Stimulated activated CD8-positive, alpha-beta memory T cell treated with anti-CD3 and anti-CD28 coated beads, Interleukin-7, amount 100 ng/mL, for 48 hours (primary cell): ENCODE measurements around the gene TNNI2.

Experiments used
- DNase-seq, 2 donors: peaks; one replicate each; pipeline ENCODE4 v3.0.0-alpha.2; 2020; ENCODE audit warnings: low read depth in 1 of 2; ENCODE audit errors: extremely low read depth in 1 of 2

Gene TNNI2

DNA sequence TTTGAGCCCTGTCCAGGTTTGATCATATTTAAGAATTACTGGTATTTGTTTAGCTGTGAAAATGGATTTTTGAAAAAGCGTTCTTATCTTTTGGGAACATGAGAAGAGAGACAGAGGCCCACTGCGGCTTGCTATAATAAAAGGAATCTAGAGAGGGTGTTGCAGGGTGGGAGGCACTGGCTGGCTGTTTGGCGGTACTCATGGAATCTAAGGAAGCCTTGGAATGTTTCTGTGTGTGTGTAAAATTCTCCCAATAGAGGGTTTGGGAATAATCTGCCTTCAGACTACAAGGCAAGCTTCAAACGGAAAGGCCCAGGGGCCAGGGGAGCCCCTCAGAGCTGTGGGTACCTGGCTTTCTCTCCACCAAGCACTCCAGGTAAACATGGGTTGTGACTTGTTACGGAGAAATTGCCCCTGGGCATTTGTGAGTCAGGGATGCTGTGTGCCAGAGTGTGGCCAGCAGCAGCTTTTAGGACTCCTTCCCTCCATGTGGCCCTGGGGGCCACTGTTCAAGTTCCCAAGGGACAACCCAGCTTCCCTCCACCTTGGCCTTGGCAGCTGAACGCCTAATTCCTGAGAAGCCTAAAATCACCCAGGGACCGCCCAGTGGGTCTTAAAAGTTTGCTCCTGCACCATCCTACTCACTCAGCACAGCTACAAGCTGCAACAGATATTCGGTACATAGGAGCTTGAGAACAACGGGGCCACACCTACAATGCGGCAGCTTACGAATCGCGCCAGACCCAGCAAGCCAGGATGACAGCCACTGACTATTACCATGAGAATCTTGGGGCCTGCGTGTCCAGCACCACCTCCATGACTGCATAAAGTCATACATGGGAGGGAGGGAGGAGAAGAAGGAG is 18.1 kb upstream of the TNNI2 start:
- no peak for DNase-seq

DNA sequence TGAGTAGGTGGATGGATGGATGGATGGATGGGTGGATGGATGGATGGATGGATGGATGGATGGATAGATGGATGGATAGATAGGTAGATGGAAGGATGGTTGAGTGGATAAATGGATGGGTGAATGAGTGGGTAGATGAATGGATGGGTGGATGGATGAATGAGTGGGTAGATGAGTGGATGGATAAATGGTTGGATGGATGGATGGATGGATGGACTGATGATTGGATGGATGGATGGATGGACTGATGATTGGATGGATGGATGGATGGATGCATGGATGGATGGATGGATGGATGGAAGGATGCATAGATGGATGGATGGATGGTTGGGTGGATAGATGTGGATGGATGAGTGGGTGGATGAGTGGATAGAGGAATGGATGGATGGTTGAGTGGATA is 17.2 kb upstream of the TNNI2 start:
- no peak for DNase-seq

DNA sequence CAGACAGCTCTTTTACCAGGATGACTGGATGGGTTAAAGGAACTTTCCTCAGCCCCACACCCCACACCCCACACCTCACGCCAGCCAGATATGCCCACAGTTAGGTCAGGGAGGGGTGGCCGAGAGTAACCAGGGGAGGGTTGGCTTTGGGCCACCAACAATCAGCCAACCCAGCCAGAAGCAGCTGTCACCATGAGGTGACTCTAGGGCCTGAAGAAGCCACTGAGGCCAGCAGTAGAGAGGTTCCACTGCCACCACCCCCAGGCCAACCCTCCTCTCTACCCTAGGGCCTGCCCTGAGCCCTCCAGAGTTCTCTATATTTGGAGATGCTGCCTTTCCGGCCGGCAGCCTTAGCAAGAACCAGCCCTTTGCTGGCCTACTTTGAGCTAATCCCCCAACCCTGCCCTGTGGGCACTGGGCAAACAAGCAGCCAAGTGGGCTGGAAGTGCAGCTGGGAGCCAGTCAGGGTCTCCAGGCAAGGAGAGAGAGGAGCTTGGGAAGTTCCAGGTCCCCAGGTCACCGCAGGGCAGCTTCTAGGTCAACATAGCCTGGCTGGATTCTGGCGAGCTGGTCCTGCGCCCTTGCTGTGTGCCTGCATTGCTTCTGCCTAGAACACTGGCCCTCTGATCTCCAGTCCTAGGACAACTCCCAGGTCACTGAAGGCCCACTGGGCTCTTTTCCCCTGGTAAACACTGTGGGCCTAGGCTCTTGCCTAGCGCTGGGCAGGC is 16.0 kb upstream of the TNNI2 start:
- DNase-seq: no peak

DNA sequence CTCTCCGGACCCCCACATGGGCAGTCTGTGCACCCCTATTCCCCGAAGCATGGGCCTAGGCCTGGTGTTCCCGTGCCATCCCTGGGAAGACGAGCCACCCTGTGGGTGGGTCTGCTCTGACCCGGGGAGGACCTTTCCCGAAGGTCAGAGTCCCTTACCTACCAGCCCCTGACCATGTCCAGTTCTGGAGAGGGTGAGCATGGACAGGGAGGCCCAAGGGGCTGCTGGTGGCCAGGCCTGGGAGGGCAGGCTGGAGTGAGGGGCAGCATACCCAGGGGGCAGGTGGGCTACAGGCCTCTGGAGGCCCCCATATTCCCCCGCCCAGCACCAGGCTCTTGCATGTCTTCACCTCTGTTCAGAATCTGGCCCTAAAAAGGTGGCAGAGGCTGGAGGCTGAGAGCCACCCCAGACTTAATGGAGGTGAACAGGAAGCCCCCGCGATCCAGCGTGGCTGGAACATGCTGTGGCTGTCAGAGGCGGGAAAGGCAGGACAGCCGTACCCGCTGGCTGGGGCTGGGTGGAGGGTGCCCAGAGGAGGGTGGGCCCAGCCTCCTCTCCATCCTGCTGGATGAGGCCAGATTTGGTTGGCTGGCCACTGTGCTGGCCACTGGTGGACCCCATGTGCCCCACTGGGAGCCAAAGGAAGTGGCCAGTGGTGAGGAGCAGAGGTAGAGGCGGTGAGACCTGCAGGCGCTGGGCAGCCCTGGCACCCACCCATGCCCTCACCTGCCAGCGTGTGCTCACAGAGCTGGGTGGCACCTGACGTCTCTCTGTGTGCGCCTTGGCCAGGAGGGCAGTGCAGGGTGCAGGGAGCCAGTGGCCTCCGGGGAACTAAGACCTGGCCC is 15.2 kb upstream of the TNNI2 start:
- no peak for DNase-seq

DNA sequence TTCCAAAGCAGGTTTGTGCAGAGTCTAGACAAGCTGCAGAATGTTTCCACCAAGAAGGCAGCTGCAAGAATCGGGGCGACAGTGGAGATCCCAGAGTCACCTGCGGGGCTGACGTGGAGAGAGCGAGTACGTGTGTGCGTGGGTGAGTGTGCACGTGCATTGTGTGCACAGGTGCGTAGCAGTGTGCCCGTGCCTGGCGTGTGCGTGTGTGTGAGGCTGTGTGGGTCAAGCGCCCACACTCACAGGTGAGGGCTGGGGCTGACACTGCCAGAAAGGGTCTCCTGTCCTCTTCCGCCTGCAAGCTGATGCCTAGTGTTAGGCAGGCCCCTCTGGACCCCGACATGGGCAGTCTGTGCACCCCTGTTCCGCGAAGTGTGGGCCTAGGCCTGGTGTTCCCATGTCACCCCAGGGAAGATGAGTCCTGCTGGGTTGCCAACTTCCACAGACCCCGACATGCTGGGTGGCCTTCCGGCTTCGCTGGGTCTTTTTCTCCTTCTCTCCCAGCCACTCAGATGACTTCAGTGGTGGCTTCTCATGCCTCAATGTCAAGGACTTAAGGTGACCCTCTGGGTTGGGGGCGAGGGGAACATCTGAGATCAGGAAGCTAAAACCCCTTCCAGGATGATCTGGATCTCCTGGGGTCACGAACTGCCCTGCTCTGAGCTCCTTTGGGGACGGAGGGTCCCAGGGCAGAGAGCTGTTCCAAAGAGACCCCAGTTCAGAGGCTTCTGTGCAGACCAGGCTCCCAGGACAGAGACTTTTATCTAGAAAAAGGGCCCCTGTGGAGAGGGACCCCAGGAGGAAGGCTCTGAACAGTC is 14.4 kb upstream of the TNNI2 start:
- DNase-seq: no peak

DNA sequence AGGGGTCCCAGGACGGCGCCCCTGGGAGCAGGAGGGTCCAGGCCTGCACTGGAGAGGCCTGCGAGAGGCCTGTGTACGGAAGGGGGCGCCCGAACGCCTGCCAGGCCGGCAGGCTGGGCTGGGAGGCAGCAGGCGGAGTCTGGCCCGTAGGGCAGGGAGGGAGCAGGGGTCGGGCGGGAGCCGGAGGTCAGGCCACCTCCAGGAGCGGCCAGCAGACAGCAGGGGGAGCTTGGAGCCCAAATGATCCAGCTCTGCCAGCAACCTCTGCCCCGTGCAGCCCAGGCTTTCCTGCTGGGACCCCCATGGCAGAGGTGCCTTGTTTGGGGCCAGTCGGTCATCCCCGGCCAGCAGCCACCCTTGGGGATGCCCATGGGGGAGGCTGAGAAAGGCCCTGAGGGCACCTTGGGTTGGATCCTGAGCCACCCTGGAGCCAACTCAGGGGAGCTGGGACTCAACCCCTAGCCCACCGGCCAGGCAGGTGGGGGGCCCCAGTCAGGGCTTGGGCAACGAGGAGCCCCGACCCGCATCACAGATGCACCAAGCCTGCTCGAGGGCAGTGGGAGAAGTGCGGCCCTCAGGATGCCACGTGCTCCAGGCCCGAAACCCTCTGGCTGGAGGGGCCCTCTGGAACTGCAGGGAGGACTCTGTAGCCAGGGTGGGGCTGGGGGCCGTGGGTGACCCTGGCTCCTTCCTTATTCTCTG is 13.6 kb upstream of the TNNI2 start:
- DNase-seq: no peak

DNA sequence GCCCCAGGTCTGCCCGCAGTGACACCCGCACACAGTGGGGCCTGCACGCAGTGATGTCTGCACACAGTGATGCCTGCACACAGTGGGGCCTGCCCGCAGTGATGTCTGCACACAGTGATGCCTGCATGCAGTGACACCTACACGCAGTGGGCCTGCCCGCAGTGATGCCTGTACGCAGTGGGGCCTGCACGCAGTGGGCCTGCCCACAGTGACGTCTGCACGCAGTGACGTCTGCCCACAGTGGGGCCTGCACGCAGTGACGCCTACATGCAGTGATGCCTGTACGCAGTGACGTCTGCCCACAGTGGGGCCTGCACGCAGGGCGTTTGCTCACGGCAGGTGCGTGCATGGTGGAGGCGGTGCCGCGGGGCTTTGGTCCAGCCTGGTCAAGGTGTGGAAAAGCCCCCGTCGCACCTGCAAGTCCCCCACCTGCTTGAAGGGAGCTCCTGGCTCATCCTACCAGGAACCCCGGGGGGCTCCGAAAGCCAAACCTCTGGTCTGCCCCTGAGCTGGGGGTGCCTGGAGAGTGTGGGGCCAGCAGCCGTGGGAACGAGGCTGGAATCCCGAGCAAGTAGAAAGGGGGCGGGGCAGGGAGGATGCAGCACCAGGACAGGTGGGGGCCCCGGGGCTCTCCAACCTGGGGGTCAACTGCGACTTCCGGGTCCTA is 12.9 kb upstream of the TNNI2 start:
- DNase-seq: no peak

DNA sequence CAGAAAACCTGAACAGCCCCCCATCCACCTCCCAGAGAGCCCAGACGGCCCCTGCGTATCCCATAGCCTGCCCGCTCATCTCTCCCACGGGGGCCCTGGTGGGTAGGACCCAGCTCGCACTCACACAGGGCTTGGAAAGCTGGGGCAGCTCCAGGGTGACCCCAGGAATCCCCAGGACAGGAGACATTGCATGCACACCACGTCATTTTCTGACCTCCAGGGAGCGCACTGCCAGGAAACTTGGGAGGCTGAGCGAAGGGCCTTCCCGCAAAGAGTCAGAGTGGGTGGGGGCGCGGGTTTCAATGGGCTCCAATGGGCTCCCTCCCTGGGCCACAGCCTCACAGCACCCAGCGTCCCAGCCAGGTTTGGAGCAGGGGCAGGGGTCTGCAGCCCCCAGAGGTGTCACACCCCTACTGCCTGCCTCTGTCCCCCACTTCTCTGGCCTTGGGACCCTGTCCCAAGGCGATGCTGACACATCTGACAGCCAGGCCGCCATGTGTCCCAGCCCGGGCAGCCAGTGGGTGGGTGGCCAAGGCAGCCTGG is 12.2 kb upstream of the TNNI2 start:
- DNase-seq: no peak

DNA sequence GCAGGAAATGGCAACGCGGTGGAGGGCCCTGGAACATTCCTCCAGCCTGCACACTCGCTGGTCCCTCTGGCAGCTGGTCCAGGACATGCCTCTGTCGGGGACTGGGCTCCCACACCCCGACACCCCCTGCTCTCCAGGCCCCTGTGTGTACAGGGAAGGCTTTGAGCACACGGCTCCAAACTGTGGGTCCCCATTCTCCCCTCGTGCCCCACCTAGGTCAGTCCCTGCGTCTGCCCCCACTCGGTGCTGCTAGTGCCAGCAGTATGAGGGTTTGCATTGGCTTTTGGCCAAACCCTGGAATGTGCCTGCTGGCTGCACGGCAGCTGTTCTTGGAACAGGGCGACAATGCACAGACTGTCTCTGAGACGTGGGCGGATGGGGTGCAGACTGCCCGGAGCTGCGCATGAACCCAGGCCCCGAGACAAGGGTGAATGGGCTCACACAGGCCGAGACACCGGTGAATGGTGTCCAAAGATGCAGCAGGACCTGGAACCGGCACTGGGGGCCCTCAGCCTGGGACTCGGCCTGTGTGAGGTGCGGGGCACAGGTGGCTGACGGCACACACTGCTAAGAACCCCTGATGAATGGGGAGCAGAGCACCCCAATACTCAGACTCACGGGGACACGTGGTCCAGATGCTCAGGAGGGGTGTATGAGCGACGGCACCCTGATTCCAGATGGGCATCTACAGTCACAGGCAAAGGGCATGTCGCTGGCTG is 11.5 kb upstream of the TNNI2 start:
- no peak for DNase-seq

DNA sequence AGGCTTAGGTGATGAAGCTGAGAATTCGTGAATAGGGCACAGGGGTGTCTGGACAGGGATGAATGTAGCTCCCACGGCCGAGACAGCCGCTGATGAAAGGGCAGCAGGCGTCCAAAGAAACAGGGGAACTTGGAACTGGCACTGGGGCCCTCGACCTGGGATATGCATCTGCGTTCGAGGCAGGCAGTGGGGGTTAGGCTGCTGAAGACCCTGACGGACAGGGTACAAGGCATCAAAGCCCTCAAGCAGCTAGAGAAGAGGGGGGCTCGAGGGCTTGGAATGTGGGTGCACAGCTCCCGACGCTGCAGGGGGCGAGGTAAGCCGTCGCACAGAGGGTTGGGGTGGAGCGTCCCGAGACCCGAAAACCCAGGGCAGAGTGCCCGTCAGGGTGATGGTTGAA is 10.8 kb upstream of the TNNI2 start:
- DNase-seq: no peak

DNA sequence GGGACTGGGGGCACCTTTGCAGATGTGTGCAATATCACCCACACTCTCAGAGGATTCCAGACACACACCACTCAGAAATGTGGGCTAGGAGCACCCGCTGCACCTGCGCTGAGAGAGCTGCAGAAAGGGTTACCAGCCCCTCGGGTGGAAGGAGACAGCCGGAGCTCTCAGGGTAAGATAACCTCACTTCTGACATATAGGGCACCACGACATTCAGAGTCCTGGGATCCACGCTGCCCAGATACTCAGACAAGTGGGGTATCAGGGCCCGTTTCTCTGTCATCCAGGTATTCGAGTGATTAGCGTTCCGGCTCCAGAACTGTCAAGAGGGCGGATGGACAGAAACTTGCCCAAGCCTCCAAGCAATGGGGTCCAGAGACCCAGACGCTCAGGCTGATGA is 10.2 kb upstream of the TNNI2 start:
- no peak for DNase-seq

DNA sequence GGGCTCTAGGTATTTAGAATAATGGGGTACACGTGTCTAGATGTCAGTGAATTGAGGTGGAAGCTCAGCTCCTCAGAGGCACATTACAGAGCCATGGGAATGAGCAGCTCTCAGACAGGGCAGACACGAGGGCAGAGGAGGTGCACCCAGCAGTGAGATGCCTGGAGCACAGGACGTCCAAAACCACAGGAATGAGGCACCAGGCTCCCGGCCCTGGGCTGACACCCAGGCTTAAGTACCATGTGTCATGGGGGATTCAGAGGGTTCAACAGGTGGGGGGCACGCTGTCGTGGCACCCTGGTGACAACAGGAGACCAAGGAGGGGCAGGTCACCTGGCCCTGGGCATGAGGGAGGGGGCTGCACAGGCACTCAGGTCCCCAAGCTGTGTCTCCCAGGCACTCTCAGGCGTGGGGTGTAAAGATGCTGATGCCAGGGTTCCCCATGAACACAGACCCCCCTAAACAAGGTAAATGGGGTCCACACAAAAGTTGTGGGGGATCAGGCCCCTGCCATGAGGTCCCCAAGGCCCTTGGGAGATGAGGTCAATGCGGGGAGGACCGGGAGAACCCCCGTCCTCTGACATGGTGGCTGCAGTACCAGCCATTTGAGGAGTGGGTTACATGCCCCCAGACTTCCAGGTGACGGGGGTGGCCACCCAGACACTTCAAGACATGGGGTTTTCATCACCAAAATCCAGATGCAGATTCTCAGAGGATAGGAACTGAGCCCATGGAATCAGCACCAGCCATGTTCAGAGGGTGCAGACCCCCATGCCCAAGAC is 9.6 kb upstream of the TNNI2 start:
- no peak for DNase-seq

DNA sequence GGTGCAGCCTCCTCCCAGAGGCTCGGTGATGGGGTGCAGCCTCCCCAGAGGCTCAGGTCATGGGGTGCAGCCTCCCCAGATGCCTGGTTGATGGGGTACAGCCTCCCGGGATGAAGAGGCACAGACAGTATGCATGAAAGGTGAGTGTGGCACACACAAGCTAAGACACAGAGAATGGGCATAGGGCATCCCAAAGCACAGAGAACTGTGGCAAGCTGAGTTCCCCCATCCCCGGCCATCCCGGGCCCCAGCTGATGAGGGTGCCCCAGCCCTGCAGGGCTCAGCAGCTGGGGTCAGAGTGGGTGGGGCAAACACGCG is 8.8 kb upstream of the TNNI2 start:
- DNase-seq: no peak

DNA sequence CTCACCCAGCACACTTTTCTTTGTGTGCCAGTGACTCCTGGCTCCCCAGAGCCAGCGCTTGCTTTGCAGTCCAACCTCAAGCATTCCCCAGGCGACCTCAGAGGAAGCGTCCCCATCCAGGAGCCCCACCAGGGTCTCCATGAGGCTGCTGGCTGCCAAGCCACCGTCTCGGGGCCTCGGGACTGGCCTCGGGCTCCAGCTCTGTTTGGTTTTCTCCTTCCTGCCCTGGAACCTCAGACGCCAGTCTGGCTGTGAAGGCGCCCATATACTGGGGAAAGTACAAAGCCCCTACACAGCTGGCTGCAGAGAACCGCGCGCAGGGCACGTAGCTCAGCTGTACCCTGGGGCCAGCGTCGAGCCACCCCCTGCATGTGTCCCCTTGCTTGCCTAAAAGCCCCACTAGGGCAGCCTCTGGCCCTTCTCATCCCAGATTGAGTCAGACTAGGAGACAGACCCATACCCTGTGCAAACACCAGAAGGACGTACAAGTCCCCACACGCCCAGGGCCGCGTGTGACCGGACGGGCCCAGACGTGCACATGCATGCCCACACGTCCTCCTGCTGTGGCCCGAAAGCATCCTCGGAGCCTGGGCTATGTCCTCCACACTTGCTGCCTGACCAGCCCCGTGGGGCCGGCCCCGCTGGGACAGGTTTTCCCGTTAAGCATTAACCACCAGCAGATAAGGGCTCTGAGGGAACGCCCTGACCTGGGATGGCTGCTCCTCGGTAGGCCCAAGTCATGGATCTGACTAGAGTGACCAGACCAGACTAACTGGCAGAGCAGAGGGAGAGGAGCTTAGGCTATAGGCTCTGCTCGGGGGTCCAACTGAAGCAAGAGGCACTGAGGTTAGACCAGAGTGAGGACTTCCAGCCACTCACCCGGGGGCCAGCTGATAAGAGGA is 8.2 kb upstream of the TNNI2 start:
- no peak for DNase-seq

DNA sequence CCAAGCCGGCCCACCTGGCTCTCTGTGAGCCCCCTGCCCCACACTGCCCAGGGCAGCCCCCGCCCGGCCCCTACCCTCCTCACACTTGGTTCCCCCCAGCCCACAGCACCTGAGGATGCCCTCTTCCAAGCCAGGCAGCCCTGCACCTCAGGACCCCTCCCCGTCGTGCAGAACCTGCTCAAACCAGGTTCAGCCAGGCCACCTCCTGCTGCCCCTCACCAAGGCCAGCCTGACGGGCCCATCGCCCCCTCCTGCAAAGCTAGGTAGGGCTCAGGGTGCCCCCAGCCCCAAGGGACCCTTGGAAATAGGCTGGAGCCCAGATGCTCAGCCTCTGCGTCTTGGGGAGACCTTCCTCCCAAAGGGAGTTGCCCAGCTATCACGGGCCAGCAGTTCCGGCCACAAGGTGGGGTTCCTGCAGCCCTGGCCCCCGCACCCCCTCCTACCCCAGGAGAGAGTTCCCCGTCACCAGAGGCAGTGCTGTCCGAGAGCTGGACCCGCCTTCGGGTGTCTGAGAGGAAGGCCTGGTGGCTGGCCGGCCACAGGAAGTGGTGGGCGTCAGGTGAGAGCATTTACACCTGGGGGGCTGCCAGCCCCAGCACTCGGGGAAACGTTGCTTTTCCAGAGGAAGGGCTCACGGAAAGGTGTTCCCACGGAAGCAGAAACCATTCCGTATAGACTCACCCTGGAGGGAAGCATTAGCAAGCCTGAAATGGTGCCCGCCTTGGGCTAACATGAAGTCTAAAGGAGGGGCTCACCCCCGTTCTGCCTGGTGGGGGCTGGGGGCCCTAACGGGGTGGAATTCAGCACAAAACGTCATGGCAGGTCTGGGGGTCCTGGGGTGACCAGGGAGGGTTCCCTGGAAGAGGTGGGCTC is 7.2 kb upstream of the TNNI2 start:
- DNase-seq: no peak
